NCI-H2227 treated with DMSO at 0.1 percent for 48 hours (cell line): ENCODE results near the gene PRKAG2.

Experiments used
- DNase-seq: peaks from one replicate; lab custom pipeline; 2025; lab: John Stamatoyannopoulos, UW

The PRKAG2 gene

GRCh38 chr7:151900986-151901621 lies 24.2 kb upstream of the PRKAG2 start:
- DNase-seq: no peak

GRCh38 chr7:151900591-151900985 lies 23.7 kb upstream of the PRKAG2 start:
- DNase-seq: no peak

- no peak for DNase-seq
These were observed 22.8 kb upstream of the PRKAG2 start for GRCh38 chr7:151899513-151900360.

- DNase-seq: no peak
These were observed 21.2 kb upstream of the PRKAG2 start for GRCh38 chr7:151897951-151898686.

GRCh38 chr7:151897161-151897731 lies 20.3 kb upstream of the PRKAG2 start:
- DNase-seq: peak; percentile 44

GRCh38 chr7:151896486-151896885 lies 19.6 kb upstream of the PRKAG2 start:
- DNase-seq: no peak

- no peak for DNase-seq
These were observed 19.2 kb upstream of the PRKAG2 start for GRCh38 chr7:151896086-151896485.

- DNase-seq: no peak
These were observed 18.7 kb upstream of the PRKAG2 start for GRCh38 chr7:151895631-151896031.

GRCh38 chr7:151895008-151895630 lies 18.2 kb upstream of the PRKAG2 start:
- peak; percentile 36 for DNase-seq

GRCh38 chr7:151894111-151895007 lies 17.4 kb upstream of the PRKAG2 start:
- no peak for DNase-seq

- no peak for DNase-seq
These were observed 16.5 kb upstream of the PRKAG2 start for GRCh38 chr7:151893405-151893923.

GRCh38 chr7:151891753-151892152 lies 14.8 kb upstream of the PRKAG2 start:
- no peak for DNase-seq

- peak; percentile 52 for DNase-seq
These were observed 14.3 kb upstream of the PRKAG2 start for GRCh38 chr7:151891182-151891581.

- DNase-seq: no peak
These were observed 13.6 kb upstream of the PRKAG2 start for GRCh38 chr7:151890355-151891004.

GRCh38 chr7:151889406-151890354 lies 12.8 kb upstream of the PRKAG2 start:
- DNase-seq: no peak

GRCh38 chr7:151888079-151889067 lies 11.5 kb upstream of the PRKAG2 start:
- DNase-seq: no peak

- no peak for DNase-seq
These were observed 9.9 kb upstream of the PRKAG2 start for GRCh38 chr7:151886783-151887182.

GRCh38 chr7:151885202-151885580 lies 8.3 kb upstream of the PRKAG2 start:
- DNase-seq: no peak
